Lung (tissue), 12 donors: ENCODE measurements around the gene NRG3. TPM values are rescaled to one million over a fixed set of nuclear protein-coding genes. Genes with fewer than 3 reads are reported as not detected.

Source experiments
- ATAC-seq: fragments of 200-7000 bp; cut with Tn5 transposase; one replicate; pipeline ENCODE4 v1.9.1; 2020; ENCODE audit warnings: moderate number of reproducible peaks; ENCODE audit not compliant: insufficient read depth, low FRiP score
- DNase-seq, 3 donors: peaks; one replicate each; pipeline ENCODE4 v3.0.0-alpha.2; 2013 to 2017
- H3K27ac ChIP-seq, 2 donors: one replicate each; pipeline ENCODE4 v1.5.1; 2013; ENCODE audit warnings: mild to moderate bottlenecking in 2 of 2, moderate library complexity in 2 of 2, control low read depth in 1 of 2, inconsistent platforms in 1 of 2, low read depth in 1 of 2, low read length in 1 of 2
- H3K27me3 ChIP-seq, 3 donors: one replicate each; pipeline ENCODE4 v1.5.1; 2013; ENCODE audit warnings: low read length in 2 of 3; ENCODE audit not compliant: control insufficient read depth in 3 of 3, insufficient read depth in 3 of 3
- H3K36me3 ChIP-seq, 4 donors: one replicate each; pipeline ENCODE4 v1.5.1; 2013; ENCODE audit warnings: low read length in 4 of 4, mild to moderate bottlenecking in 1 of 4, moderate library complexity in 1 of 4; ENCODE audit not compliant: control insufficient read depth in 4 of 4, insufficient read depth in 4 of 4
- H3K4me1 ChIP-seq, 5 donors: one replicate each; pipeline ENCODE4 v1.5.1; 2013; ENCODE audit warnings: low read length in 5 of 5, mild to moderate bottlenecking in 2 of 5, moderate library complexity in 1 of 5; ENCODE audit not compliant: control insufficient read depth in 5 of 5, insufficient read depth in 5 of 5
- H3K4me3 ChIP-seq: one replicate; pipeline ENCODE4 v1.5.1; 2013; ENCODE audit warnings: mild to moderate bottlenecking, control low read depth, moderate library complexity
- H3K9ac ChIP-seq, 2 donors: one replicate each; pipeline ENCODE4 v1.5.1; 2013; ENCODE audit warnings: low read length in 2 of 2, control low read depth in 1 of 2; ENCODE audit not compliant: insufficient read depth in 1 of 2
- H3K9me3 ChIP-seq, 4 donors: one replicate each; pipeline ENCODE4 v1.5.1; 2013; ENCODE audit warnings: low read length in 3 of 4, mild to moderate bottlenecking in 1 of 4, moderate library complexity in 1 of 4; ENCODE audit not compliant: control insufficient read depth in 4 of 4, insufficient read depth in 3 of 4
- WGBS, 2 donors: extraction: QIAGEN DNeasy Blood & Tissue Kit; methylation state at CpG; one replicate each; pipeline ENCODE4 v1.1.7; 2013; 5-methylcytosine and 5-hydroxymethylcytosine counted together
- polyA plus RNA-seq, 2 donors: library from polyadenylated mRNA; stranded (reverse); fragments of 200-250 nt; gene quantifications; one replicate each; pipeline ENCODE4 v1.2.1, GENCODE V29; 2013
- total RNA-seq, 2 donors: library from RNA; depleted of rRNA in 1 of 2; stranded (reverse); fragments of >200 nt in 1 of 2; gene quantifications; one replicate each; pipeline ENCODE4 v1.2.1, GENCODE V29; 2014 to 2021
- TF ChIP-seq, protein P1 (sequence below): IDR thresholded peaks from 2 replicates; pipeline ENCODE4 v1.5.1; 2012; ENCODE audit warnings: mild to moderate bottlenecking; ENCODE audit errors: control extremely low read depth, extremely low read depth
- donor health status: control.
- donor health status: control.
- donor health status: Bipolar disorder and iron deficiency.
- donor health status: healthy.
- donor health status: DM: yes; HTN: yes; CAD: no.

The NRG3 gene
- total and polyA plus RNA-seq, 4 donors: 0.49 to 2.0 (median 0.84) TPM

DNA sequence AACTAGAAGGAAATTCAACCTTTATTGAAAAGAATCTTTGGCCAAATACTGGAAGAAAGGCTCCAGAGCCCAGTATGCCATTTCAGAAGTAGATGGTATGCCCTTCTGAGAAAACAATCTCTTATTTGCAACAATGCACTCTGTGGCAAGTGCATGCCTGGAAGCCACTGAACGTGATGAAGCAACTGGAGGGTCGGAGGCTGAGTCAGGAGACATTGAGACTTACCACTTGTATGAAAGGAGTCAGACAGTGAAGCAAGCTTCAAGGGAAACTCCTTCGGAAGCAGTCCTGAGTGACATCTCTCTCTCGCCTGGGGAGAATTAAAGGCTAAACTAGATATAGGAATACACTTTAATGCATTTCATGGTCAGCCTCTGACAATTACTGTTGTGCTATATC, 353.7 kb downstream of the NRG3 start:
- Histone ChIP-seq H3K9ac (no peak overlapping the region), H3K9me3 (no peaks in the 10 kb centered on the region), H3K36me3 (no peaks in the 10 kb centered on the region), H3K27ac (no peak overlapping the region), H3K4me1 (no peaks in the 10 kb centered on the region), H3K4me3 (no peak overlapping the region), H3K27me3 (no peaks in the 10 kb centered on the region)
- no peak for DNase-seq
- TF ChIP-seq, protein P1, sequence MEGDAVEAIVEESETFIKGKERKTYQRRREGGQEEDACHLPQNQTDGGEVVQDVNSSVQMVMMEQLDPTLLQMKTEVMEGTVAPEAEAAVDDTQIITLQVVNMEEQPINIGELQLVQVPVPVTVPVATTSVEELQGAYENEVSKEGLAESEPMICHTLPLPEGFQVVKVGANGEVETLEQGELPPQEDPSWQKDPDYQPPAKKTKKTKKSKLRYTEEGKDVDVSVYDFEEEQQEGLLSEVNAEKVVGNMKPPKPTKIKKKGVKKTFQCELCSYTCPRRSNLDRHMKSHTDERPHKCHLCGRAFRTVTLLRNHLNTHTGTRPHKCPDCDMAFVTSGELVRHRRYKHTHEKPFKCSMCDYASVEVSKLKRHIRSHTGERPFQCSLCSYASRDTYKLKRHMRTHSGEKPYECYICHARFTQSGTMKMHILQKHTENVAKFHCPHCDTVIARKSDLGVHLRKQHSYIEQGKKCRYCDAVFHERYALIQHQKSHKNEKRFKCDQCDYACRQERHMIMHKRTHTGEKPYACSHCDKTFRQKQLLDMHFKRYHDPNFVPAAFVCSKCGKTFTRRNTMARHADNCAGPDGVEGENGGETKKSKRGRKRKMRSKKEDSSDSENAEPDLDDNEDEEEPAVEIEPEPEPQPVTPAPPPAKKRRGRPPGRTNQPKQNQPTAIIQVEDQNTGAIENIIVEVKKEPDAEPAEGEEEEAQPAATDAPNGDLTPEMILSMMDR: no peak
- no peak for ATAC-seq
- WGBS, 2 donors: 82 to 86% methylated on average over 4 of the region's 4 CpGs

GRCh38 chr10:82234173-82234572, 359.2 kb downstream of the NRG3 start:
- Histone ChIP-seq H3K36me3 (no peaks in the 10 kb centered on the region), H3K4me3 (no peak overlapping the region), H3K27ac (no peak overlapping the region), H3K4me1 (no peaks in the 10 kb centered on the region), H3K27me3 (no peaks in the 10 kb centered on the region), H3K9ac (no peak overlapping the region), H3K9me3 (no peaks in the 10 kb centered on the region)
- TF ChIP-seq, protein P1: no peak
- 77 to 80% methylated on average over 4 of the region's 4 CpGs for WGBS, 2 donors
- no peak for ATAC-seq
- DNase-seq: no peak

DNA sequence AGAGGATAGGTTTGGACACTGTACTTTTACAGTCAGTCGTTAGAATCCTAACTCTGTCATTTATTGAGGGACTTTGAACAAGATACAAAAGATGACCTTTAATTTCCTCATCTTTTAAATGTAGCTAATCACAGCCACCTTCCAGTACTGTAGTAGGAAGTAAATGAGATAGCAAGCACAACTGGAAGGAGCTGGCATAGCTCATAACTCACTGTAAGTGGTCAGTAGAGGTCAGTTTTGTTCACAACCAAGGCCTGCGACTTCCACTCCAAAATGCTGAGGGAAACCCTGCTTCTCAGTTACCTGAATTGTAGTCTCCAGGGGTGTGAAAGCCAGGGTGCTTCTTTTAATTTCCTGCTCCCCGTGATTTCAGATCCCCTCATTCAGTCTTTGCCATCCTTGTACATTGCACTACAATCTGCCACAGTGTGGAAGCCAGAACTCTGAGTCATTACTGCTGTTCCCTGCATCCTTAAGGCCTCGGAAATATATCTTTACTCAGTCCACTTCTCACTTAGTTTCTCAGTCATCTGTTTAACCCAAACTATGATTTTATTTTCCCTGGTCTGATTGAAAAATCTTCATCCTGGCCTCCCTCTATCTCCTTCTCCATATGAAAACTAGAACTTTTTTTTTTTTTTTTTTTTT, 361.2 kb downstream of the NRG3 start:
- no peaks in the 10 kb centered on the region for H3K27me3 ChIP-seq
- TF ChIP-seq, protein P1: no peak
- H3K27ac ChIP-seq: no peak overlapping the region
- H3K4me1 ChIP-seq: no peaks in the 10 kb centered on the region
- H3K4me3 ChIP-seq: no peak overlapping the region
- no peak for DNase-seq
- no peaks in the 10 kb centered on the region for H3K9me3 ChIP-seq
- no peak for ATAC-seq
- no peak overlapping the region for H3K9ac ChIP-seq
- H3K36me3 ChIP-seq: no peaks in the 10 kb centered on the region
- WGBS, 2 donors: 79 to 81% methylated on average over 4 of the region's 4 CpGs

GRCh38 chr10:82238291-82238690, 363.3 kb downstream of the NRG3 start:
- Histone ChIP-seq H3K27me3 (no peaks in the 10 kb centered on the region), H3K9me3 (peaks cover 0 to 3% (median 0%) of the 10 kb centered on the region in 4 donors), H3K36me3 (no peaks in the 10 kb centered on the region), H3K4me1 (no peaks in the 10 kb centered on the region), H3K27ac (no peak overlapping the region), H3K9ac (no peak overlapping the region), H3K4me3 (no peak overlapping the region)
- no peak for ATAC-seq
- TF ChIP-seq, protein P1: no peak
- WGBS, 2 donors: 72 to 86% methylated on average over 1 of the region's 1 CpG
- no peak for DNase-seq
